PC-9 (cell line): ENCODE results near the gene NUP188. TPM values are rescaled to one million over a fixed set of nuclear protein-coding genes. Genes with fewer than 3 reads are reported as not detected.

Experiments used
- BruUV-seq: library from RNA; stranded (reverse); fragments of 400-500 nt; replicated peaks from 2 replicates; lab custom pipeline; 2021; lab: Mats Ljungman, UMichigan
- CTCF ChIA-PET: fragments of 300-600 bp; sonication (Branson Sonifier 250); formaldehyde crosslinking; loops from one replicate; lab custom pipeline; 2022; ENCODE audit warnings: antibody characterized with exemption; lab: Charles Lee
- POLR2A ChIA-PET: fragments of 300-600 bp; sonication (Branson Sonifier 250); formaldehyde crosslinking; loops from one replicate; lab custom pipeline; 2022; ENCODE audit warnings: antibody characterized with exemption; ENCODE audit not compliant: unreplicated experiment; lab: Charles Lee
- DNase-seq, 2 experiments: peaks; one replicate each; pipeline versions ENCODE4 v3.0.0 to v3.0.0-alpha.2; 2015 to 2022; ENCODE audit warnings: mixed read lengths in 1 of 2
- H2AFZ ChIP-seq: fragments of 200-600 bp; sonication (generic); 2 replicates; pipeline ENCODE4 v1.8.1; 2017; ENCODE audit warnings: antibody characterized with exemption
- H3F3A ChIP-seq: fragments of 200-600 bp; sonication (generic); 2 replicates; pipeline ENCODE4 v1.8.1; 2017; ENCODE audit warnings: antibody characterized with exemption, mild to moderate bottlenecking, low read depth; ENCODE audit not compliant: insufficient read depth
- H3K27ac ChIP-seq: fragments of 200-600 bp; sonication (generic); 2 replicates; pipeline ENCODE4 v1.6.1; 2016; ENCODE audit warnings: mixed run types
- H3K27me3 ChIP-seq: fragments of 200-600 bp; sonication (generic); 2 replicates; pipeline ENCODE4 v1.6.1; 2016; ENCODE audit warnings: low read depth, mixed run types; ENCODE audit not compliant: insufficient read depth
- H3K36me3 ChIP-seq: fragments of 200-600 bp; sonication (generic); 2 replicates; pipeline ENCODE4 v1.6.1; 2016; ENCODE audit warnings: low read depth, mixed run types
- H3K4me1 ChIP-seq: fragments of 200-600 bp; sonication (generic); replicated peaks from 2 replicates; pipeline ENCODE4 v1.6.1; 2016; ENCODE audit warnings: mixed run types; ENCODE audit not compliant: insufficient read depth
- H3K4me2 ChIP-seq: fragments of 200-600 bp; sonication (generic); 2 replicates; pipeline ENCODE4 v1.6.1; 2017; ENCODE audit warnings: mixed run types
- H3K4me3 ChIP-seq: fragments of 200-600 bp; sonication (generic); 2 replicates; pipeline ENCODE4 v1.6.1; 2016; ENCODE audit warnings: mixed run types
- H3K79me2 ChIP-seq: fragments of 200-600 bp; sonication (generic); 2 replicates; pipeline ENCODE4 v1.6.1; 2017; ENCODE audit warnings: low read depth, mixed run types
- H3K9me2 ChIP-seq: fragments of 200-600 bp; sonication (generic); 2 replicates; pipeline ENCODE4 v1.8.1; 2017; ENCODE audit warnings: mild to moderate bottlenecking; ENCODE audit not compliant: insufficient read depth
- H3K9me3 ChIP-seq: fragments of 200-600 bp; sonication (generic); 2 replicates; pipeline ENCODE4 v1.8.1; 2016; ENCODE audit warnings: low read depth; ENCODE audit not compliant: insufficient read depth
- H4K20me1 ChIP-seq: fragments of 200-600 bp; sonication (generic); 2 replicates; pipeline ENCODE4 v1.8.1; 2017; ENCODE audit not compliant: insufficient read depth
- EZH2 ChIP-seq: fragments of 200-600 bp; sonication (generic); IDR thresholded peaks from 2 replicates; pipeline ENCODE4 v1.8.0; 2017; ENCODE audit warnings: antibody characterized with exemption, low read depth
- intact Hi-C: fragments of 100-400 bp; cut with micrococcal nuclease; formaldehyde crosslinking; loops from one replicate; pipeline ENCODE4 v1.10.0; 2022; ENCODE audit not compliant: unreplicated experiment
- total RNA-seq: library from RNA; stranded (reverse); gene quantifications from 2 replicates; pipeline ENCODE4 v1.2.3, GENCODE V29; 2021
- TF ChIP-seq, protein P1 (sequence below): fragments of 200-600 bp; sonication (generic); conservative IDR thresholded peaks from 2 replicates; pipeline ENCODE4 v1.6.1; 2017; ENCODE audit warnings: mixed run types, antibody characterized with exemption, mild to moderate bottlenecking, moderate library complexity

NUP188 gene
- total RNA-seq, 1 experiment from 2014 or later = 90.0 TPM

DNA sequence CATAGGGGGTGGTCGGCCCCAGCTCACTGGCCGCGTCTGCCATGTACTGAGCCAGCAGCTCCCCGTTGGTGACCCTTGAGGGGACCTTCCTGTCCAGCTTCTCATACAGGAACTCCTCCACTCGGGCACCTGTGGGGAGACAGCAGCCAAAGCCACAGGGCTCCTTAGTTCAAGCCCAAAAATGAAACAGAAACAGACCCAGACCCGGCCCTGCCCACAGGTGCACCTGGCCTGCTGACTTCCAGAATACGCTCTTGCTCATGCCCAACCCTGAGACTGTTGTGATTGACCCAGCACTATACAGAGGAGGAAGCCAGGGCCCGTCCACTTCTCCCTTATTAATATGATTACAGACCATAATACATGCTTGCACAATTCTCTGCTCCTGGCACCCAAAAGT, 73.6 kb downstream of the NUP188 start:
- DNase-seq = no peak
- Histone ChIP-seq H3K36me3 (peaks cover 3% of the 10 kb centered on the region; the same call in 1 of the 2 replicates), H3K79me2 (peaks cover 53% of the 10 kb centered on the region), H3K4me3 (no peak overlapping the region), H3K9me3 (no peaks in the 10 kb centered on the region), H3K9me2 (no peaks in the 10 kb centered on the region), H3K27ac (no peak overlapping the region), H3K27me3 (no peaks in the 10 kb centered on the region), H3K4me2 (no peak overlapping the region), H3F3A (peaks cover 27% of the 10 kb centered on the region), H4K20me1 (peaks cover 24% of the 10 kb centered on the region), H3K4me1 (peaks cover 37% of the 10 kb centered on the region), H2AFZ (no peak overlapping the region)
- intact Hi-C loops = loop anchor here (10.0 kb wide), 2 partner anchors 336 to 464 kb away; partner anchors contain the start of gene SET
- CTCF ChIA-PET = no interaction called here
- BruUV-seq = no TSS peak
- no peak for TF ChIP-seq EZH2
- TF ChIP-seq, protein P1, sequence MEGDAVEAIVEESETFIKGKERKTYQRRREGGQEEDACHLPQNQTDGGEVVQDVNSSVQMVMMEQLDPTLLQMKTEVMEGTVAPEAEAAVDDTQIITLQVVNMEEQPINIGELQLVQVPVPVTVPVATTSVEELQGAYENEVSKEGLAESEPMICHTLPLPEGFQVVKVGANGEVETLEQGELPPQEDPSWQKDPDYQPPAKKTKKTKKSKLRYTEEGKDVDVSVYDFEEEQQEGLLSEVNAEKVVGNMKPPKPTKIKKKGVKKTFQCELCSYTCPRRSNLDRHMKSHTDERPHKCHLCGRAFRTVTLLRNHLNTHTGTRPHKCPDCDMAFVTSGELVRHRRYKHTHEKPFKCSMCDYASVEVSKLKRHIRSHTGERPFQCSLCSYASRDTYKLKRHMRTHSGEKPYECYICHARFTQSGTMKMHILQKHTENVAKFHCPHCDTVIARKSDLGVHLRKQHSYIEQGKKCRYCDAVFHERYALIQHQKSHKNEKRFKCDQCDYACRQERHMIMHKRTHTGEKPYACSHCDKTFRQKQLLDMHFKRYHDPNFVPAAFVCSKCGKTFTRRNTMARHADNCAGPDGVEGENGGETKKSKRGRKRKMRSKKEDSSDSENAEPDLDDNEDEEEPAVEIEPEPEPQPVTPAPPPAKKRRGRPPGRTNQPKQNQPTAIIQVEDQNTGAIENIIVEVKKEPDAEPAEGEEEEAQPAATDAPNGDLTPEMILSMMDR = no peak
- POLR2A ChIA-PET = interaction anchor here (0.9 kb wide), 1 partner anchor 203 kb away, joined by 7 read pairs; the partner anchor contains the start of gene ENDOG

DNA sequence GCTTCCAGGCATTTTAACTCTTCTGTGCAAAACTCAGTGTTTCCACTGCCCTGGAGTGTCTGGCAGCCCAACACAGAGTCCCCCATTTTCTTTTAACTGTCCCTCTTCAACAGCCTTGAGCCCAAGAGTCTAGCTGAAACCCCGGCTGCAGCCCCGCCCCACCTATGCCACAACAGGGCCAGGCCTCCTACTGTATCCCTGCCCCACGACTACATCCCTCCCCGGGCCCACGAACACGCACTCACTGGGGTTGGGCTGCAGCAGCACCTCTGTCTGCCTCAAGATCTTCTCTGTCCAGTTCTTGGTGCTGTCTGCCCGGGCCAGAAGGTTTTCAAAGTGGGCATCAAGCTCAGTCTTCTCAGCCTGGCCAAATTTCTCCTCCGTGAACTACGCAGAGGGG, 74.5 kb downstream of the NUP188 start:
- no peak overlapping the region for H3K27ac ChIP-seq
- CTCF ChIA-PET = no interaction called here
- H3K9me3 ChIP-seq = no peaks in the 10 kb centered on the region
- DNase-seq = no peak
- no peaks in the 10 kb centered on the region for H3K27me3 ChIP-seq
- H2AFZ ChIP-seq = no peak overlapping the region
- H3F3A ChIP-seq = peaks cover 34% of the 10 kb centered on the region
- POLR2A ChIA-PET = interaction anchor here (0.7 to 0.9 kb wide), 2 partner anchors 204 to 206 kb away, joined by 7 to 25 read pairs; partner anchors contain the start of gene ENDOG
- peaks cover 3% of the 10 kb centered on the region; the same call in 1 of the 2 replicates for H3K36me3 ChIP-seq
- H3K4me1 ChIP-seq = peaks cover 46% of the 10 kb centered on the region
- no peak for TF ChIP-seq EZH2
- TF ChIP-seq, protein P1 = no peak
- H3K4me2 ChIP-seq = no peak overlapping the region
- peaks cover 61% of the 10 kb centered on the region for H3K79me2 ChIP-seq
- H3K9me2 ChIP-seq = no peaks in the 10 kb centered on the region
- H4K20me1 ChIP-seq = peaks cover 29% of the 10 kb centered on the region
- intact Hi-C loops = loop anchor here (10.0 kb wide), 2 partner anchors 337 to 463 kb away; partner anchors contain the start of gene SET
- H3K4me3 ChIP-seq = no peak overlapping the region
- no TSS peak for BruUV-seq

DNA sequence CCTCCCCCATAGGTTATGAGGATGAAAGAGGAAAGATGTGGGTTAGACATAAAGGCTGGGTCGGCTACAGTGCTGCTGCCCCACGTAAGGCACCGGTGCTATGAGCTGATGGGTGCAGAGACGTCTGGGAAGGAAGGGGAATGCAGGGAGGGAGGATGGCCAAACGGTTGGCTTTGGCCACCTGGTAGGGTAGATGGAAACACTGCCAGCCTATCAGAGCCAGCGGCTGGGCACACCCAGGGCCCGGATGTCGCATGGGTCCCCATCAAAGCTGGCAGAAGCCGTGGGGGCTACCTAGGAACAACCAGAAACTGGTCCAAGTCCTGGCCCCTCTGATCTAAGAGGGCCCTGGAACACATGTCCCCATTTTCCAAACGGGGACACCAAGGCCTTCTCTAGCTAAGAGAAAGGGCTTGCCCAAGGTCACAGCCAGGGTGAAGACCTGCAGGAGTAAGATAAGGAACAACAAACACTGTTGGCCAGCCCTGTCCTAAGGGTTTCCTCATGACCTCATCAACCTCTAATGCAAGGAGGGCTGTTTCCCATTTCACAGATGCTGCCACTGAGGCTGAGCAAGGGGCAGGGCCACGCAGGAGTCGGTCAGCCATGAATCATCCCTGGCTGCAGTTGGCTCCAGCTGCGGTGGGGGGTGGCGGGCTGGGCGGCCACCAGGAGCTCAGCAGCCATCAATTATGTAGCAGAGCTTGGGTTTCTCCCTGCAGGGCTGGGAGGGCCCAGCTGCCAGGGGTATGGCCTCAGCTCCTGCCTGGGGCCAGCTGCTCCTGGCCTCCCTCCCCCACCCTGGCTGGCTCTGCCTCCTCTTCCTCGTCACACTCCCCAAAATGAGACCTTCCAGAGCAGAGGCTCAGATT, 75.8 kb downstream of the NUP188 start:
- Histone ChIP-seq H3K27me3 (no peaks in the 10 kb centered on the region), H2AFZ (no peak overlapping the region), H3K4me2 (peak overlapping the region; percentile 69), H3K4me3 (no peak overlapping the region), H3K27ac (peak overlapping the region; percentile 51), H3K36me3 (no peaks in the 10 kb centered on the region; the same call in 1 of the 2 replicates), H3K9me2 (no peaks in the 10 kb centered on the region), H3K79me2 (peaks cover 69% of the 10 kb centered on the region), H3K9me3 (no peaks in the 10 kb centered on the region), H3F3A (peaks cover 31% of the 10 kb centered on the region), H3K4me1 (peaks cover 51% of the 10 kb centered on the region), H4K20me1 (peaks cover 28% of the 10 kb centered on the region)
- ChIA-PET CTCF (interaction anchor here (0.5 to 0.6 kb wide), 3 partner anchors 599 to 863 kb away, joined by 4 to 11 read pairs (median 7); no protein-coding TSS in a partner anchor), POLR2A (interaction anchor here (0.5 to 0.9 kb wide), 5 partner anchors 8 to 754 kb away, joined by 4 to 10 read pairs (median 4); partner anchors contain the start of gene MIGA2)
- no TSS peak for BruUV-seq
- peak; percentile 85 to 92 for DNase-seq
- intact Hi-C loops = loop anchor here (1.0 to 10.0 kb wide), 3 partner anchors 29 to 462 kb away; partner anchors contain the start of gene SET
- TF ChIP-seq, protein P1 = no peak
- no peak for TF ChIP-seq EZH2
